Myocyte (in vitro differentiated cells): ENCODE data around the gene CYSTM1. TPM values are rescaled to one million over a fixed set of nuclear protein-coding genes. Genes with fewer than 3 reads are reported as not detected.
"Not testable (repeated sequence)": the region's sequence is repeated elsewhere in the genome, so short reads cannot be mapped to it uniquely, and the experiment has no call there.

ENCODE experiments used
- DNase-seq: peaks from one replicate; pipeline ENCODE4 v3.0.0-alpha.2; 2012; ENCODE audit warnings: low read depth
- total RNA-seq: library from RNA; depleted of rRNA; stranded (reverse); fragments of >200 nt; gene quantifications from 2 replicates; pipeline ENCODE4 v1.2.3, GENCODE V29; 2014

The CYSTM1 gene
- total RNA-seq, 1 donor from 2014 or later = 27.9 TPM

- no peak for DNase-seq
These were observed 26.5 kb upstream of the CYSTM1 start for GRCh38 chr5:140148508-140148907.

GRCh38 chr5:140150201-140150600 is 24.8 kb upstream of the CYSTM1 start:
- no peak for DNase-seq

DNA sequence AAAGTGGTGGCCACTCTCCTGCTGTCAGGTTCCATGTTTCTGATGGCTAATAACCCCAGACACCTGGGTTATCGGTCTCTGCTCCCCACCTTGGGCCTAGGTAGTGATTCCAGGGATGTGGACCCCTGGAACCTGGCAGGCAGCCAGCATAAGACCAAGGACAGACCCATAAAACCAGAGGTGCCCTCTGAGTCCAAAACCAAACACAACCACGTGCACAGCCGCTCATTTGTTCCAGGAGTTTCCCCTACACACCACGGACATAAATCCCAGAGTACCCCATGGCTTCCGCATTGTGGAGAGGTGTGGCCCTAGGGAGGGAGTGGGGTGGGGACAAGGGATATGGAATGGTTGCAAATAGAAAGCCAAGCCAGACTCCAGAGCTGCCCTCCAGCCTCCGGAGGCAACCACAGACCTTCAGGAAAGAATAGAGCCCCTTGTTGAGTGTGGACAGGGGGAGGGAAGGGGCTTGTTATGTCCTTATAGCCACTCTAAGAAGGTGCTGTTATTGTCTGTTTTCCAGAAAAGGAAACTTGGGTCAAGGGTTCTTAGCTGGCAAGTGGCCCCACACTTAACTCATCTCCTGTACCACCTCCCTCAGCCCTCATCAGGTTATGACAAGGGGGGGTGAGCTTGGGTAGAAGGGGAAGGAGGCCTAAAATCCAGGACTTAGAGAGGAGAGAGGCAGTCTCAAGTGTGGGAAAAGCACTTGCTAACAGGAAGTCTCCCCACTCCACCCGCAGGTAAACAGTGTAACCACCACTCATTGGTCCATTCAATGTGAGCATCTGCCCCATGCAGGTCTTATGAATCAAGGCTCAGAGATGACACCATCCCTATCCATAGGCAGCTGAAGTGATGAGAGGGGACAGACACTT is 23.6 kb upstream of the CYSTM1 start:
- DNase-seq = no peak

DNA sequence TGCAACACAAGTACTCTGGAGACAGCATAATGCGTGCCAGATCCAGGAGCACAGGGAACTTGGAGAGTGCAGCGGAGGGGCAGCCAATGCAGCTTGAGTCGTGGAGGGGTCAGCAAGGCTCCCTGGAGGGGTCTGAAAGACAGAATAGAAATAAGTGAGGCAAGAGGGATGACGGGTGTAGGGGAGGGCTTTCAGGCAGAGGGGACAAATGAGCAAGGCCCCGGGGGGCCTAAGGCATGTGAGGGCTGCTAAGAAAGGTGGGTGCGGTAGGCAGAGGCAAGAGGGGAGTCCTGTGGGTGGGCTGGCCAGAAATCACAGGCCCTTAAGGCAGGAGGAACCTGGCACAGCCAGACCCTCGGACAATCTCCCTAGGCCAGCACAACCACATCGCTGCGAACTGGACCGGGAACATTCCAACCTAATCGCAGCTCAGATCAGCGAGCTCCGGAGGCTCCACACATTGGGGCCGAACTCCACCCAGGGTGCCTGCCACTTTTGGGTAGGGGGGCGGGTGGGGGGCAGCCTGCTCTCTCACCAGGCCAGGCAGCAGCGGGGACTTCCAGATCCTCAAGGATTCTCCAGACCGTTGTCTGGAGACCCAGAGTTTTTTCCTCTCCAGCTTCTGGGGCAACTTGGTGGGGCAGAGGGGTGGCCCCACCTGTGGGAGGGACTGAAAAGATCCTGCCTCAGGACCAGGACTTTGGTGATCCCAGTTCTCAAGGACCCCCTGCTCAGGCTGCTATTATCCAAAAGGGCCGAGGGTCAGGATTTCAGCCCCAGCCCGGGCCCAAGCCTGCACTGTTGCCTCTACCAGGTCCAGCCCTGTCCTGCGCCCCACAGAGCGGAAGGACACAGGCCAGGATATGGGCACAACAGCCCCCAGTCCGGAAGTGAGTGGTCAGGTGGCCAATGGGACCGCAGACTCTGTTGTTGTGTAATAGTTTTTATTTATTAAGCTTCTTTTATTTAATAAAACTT is 22.7 kb upstream of the CYSTM1 start:
- DNase-seq = no peak

DNA sequence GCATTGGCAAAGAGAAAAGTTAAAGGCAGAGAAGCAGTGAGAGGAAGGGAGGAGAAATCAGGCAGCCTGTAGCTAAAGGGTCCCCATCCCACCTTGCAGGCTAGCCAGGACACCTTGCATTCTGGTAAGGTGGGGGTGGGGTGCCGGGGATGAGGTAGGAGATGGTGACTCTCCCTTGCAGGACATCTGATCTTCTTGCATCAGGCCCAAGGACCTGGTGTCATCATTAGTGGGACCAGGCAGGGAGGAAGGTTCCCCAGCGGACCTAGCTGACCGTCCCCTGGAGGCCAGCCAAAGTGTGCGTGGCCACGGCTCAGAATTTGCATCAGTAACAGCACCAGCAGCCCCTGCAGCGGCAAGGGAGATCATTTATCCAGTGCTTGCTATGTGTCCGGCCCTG is 21.7 kb upstream of the CYSTM1 start:
- no peak for DNase-seq

DNA sequence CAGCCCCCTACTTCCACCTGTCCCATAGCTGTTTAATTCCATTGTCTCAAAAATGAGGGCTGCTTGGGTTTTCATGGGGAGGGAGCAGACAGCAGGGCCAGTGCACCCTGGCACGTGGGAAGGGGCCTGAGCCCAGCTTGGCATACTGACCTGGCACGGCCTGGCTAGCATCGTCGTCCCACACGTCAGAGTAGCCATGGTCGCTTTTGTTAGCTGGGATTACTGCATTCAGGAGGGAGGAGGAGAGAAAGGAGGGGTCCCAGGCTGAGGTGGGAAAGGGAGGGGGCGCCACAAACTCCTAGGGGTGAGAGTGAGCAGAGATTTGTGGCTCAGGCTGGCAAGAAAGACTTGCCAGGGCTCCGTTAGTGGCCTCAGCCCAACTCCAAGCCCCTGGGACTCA is 21.1 kb upstream of the CYSTM1 start:
- no peak for DNase-seq

GRCh38 chr5:140154710-140155381 is 20.1 kb upstream of the CYSTM1 start:
- DNase-seq = not testable (repeated sequence)

- peak; percentile 83 for DNase-seq
These were observed 17.8 kb upstream of the CYSTM1 start for GRCh38 chr5:140157032-140157781.

DNA sequence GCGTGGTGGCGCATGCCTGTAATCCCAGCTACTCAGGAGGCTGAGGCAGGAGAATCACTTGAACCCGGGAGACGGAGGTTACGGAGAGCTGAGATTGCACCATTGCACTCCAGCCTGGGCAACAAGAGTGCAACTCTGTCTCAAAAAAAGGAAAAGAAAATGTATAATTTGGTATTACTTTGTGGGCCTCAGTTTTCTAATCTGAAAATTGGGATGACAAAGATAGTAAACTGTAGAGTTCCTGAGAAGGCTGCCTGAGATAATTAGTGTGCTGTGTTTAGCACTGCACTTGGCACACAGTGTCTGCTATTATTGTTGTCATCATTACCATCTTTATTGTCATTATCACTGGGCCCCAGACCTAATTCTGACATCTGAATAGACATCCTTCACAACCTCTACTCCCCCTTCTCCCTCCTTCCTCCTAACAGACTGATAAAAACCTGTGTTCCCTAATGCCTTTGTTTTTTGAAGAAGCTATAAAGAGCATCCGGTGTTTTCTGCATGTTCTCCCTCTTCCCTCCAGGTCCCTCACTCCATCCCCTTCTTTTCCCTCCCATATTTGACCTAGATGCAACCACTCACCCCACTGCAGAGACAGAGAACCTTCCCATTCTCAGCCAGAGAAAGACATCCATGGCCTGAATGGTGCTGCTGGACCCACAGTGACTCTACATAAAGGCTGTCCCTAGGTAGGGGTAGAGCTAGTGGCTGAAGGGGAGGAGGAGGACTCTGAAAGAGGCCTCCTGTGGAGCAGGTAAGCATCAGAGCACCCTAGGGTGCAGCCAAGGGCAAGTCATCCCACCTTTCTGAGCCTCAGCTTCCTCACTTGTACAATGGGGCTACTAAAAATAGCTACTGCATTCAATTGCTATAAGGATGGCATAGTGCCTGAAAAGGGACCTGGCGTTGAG is 15.7 kb upstream of the CYSTM1 start:
- no peak for DNase-seq

DNA sequence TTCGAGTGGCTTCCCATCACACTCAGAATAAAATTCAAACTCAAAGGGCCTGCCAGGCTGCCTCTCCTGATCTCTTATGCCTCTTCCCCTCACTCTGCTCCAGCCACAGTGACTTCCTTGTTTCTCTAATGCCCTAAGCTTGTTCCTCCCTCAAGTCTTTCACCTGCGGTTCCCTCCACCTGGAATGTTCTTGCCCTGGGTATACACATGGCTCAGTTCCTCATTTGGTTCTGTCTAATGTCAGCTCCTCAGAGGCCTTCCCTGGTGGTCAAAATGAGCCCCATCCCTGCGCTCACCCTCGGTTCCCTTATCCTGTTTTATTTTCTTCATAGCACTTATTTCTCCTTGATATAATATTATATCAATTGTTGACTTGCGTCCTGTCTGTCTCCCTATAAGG is 12.7 kb upstream of the CYSTM1 start:
- no peak for DNase-seq

DNA sequence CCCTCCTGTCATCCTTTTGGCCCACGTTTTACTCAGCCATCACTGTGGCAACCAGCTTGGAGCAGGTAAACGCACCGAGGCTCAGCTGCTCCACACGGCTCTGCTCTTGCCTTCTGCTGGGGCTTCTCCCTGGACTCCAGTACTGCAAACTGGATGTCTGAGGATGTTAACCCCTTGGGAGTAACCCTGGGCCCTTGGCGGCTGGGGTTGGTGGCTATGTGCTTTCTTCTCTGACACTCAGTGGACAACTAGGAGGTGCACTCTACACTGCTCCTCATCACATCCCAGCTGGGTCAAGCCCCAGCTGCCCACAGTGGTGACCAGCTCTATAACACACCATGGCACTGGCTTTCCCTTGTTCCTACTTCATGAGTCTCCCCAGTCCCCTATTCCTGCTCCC is 12.2 kb upstream of the CYSTM1 start:
- DNase-seq = no peak

- DNase-seq = no peak
These were observed 9.7 kb upstream of the CYSTM1 start for GRCh38 chr5:140165101-140165922.

- no peak for DNase-seq
These were observed 9.1 kb upstream of the CYSTM1 start for GRCh38 chr5:140165923-140166270.

DNA sequence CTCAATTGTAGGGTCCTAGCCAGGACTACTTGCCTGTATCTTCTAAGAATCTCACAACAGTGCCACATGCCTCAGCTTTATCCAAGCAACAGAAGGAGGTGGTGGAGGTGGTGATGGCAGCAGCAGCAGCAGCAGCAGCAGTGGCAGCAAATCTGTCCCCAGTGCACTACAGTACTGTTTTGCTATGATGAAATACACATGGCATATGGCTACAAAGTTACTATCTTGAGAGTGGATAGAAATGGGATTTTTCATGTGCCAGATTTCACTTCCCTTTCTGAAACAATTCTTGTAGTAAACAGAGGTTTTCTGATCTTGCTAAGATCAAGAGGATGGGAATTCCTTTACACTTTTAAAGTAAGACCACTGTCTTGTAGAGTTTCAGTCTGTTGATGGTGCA is 8.1 kb upstream of the CYSTM1 start:
- DNase-seq = no peak

GRCh38 chr5:140168371-140168770 is 6.6 kb upstream of the CYSTM1 start:
- DNase-seq = no peak

- DNase-seq = no peak
These were observed 5.6 kb upstream of the CYSTM1 start for GRCh38 chr5:140169410-140169809.

GRCh38 chr5:140172483-140172882 is 2.5 kb upstream of the CYSTM1 start:
- no peak for DNase-seq

DNA sequence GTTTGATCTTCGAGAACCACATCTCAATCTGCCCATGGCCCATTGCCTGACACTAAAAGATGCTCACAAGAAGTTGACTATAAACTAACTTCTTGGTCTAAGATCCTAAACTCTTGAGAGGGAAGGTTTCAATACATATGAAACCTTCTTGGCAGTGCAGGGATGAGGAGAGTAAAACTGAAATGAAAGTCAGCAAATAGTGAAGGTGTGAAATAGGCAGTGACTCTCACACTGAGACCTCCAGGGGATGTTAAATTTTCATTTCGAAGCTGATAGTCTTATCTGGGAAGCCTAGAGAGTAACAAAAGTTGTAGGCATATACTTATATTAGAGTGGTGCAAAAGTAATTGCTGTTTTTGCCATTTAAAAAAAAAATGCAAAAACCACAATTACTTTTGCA is 974 bp upstream of the CYSTM1 start:
- DNase-seq = no peak
